HL-60 (cell line): ENCODE results near the gene CBX1.
A peak's percentile ranks its signal among the peaks of the same experiment; 100 is the strongest.

Experiments
- DNase-seq, 2 experiments: peaks; one replicate each; pipeline ENCODE4 v3.0.0-alpha.2; 2010 to 2020; ENCODE audit warnings: low read depth in 1 of 2, low spot score in 1 of 2
- H3K27ac ChIP-seq: fragments of 250-450 bp; sonication (Bioruptor Pico); replicated peaks from 2 replicates; pipeline ENCODE4 v1.5.1; 2020; ENCODE audit warnings: mild to moderate bottlenecking, moderate library complexity
- H3K27me3 ChIP-seq: fragments of 250-450 bp; sonication (Bioruptor Pico); 2 replicates; pipeline ENCODE4 v1.5.1; 2021; ENCODE audit warnings: mild to moderate bottlenecking, moderate library complexity; ENCODE audit not compliant: insufficient read depth, poor library complexity, severe bottlenecking
- H3K4me3 ChIP-seq: replicated peaks from 2 replicates; pipeline ENCODE4 v1.5.1; 2011; ENCODE audit warnings: mild to moderate bottlenecking, control low read depth, low read length; ENCODE audit not compliant: insufficient read depth
- CTCF ChIP-seq: IDR thresholded peaks from one replicate; pipeline ENCODE4 v1.5.1; 2011; ENCODE audit warnings: low read length, control low read depth, inconsistent platforms; ENCODE audit not compliant: insufficient read depth
- GABPA ChIP-seq: IDR thresholded peaks from 2 replicates; pipeline ENCODE4 v1.6.1; 2012; ENCODE audit warnings: low read depth
- POLR2AphosphoS5 ChIP-seq: IDR thresholded peaks from 2 replicates; pipeline ENCODE4 v1.6.1; 2012; ENCODE audit warnings: low read depth
- REST ChIP-seq: IDR thresholded peaks from 2 replicates; pipeline ENCODE4 v1.6.1; 2012; ENCODE audit warnings: low read depth; ENCODE audit not compliant: insufficient replicate concordance
- SPI1 ChIP-seq: IDR thresholded peaks from 2 replicates; pipeline ENCODE4 v1.6.1; 2012; ENCODE audit warnings: low read depth, mild to moderate bottlenecking, borderline replicate concordance

The CBX1 gene

DNA sequence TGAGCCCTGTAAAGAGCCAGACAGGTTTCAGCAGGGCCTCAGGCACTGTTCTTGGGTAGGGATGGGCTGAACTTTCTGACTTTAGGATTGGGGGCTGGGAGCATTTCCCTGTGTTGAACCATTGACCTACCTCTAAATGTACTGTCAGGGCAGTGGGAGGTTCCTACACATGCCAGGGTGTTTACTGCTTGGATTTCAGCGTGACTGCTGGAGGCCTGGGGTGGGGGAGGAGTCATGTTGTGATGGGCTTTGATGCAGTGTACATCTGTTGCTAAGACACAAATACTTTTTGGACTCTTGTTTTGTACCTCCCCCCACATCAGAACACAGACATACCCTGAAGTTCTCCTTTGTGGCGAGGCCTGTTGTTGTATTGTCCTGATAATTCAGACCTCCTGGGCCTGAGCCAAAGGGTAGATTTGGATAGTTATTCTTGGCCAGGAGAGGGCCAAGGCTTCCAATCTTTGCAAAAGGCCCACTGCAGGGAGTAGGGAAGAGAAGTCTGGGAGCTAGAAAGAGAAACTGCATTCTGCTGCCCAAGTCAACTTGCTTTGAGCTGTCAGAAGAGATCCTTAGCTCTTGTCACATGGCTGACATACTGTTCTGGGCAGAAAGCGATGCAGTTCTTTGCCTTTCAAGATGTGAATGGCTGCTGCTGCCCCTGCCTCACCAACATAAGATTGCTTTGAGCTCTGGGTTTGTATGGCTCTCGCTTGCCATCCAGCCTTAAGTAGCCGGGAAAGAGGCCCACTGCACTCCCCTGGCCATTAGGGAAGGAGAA lies 49.4 kb downstream of the CBX1 start:
- DNase-seq = peak in 1 of 2 experiments; percentile 23
- Histone ChIP-seq H3K4me3 (no peak overlapping the region), H3K27me3 (no peaks in the 10 kb centered on the region), H3K27ac (no peak overlapping the region; the same call in 1 of the 2 replicates)
- TF ChIP-seq REST (no peak), CTCF (no peak), POLR2AphosphoS5 (no peak), GABPA (no peak), SPI1 (no peak)

DNA sequence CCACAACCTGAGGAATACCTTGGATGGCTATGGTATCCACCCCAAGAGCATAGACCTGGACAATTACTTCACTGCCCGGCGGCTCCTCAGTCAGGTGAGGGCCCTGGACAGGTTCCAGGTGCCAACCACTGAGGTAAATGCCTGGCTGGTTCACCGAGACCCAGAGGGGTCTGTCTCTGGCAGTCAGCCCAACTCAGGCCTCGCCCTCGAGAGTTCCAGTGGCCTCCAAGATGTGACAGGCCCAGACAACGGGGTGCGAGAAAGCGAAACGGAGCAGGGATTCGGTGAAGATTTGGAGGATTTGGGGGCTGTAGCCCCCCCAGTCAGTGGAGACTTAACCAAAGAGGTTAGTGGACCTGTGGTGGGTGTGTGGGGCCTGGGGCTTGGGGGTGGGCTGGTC lies 50.0 kb downstream of the CBX1 start:
- Histone ChIP-seq H3K27ac (no peak overlapping the region), H3K4me3 (no peak overlapping the region), H3K27me3 (no peaks in the 10 kb centered on the region)
- TF ChIP-seq CTCF (no peak), POLR2AphosphoS5 (no peak), SPI1 (no peak), REST (no peak), GABPA (no peak)
- DNase-seq = no peak

- H3K27ac ChIP-seq = peak overlapping the region; percentile 97
- TF ChIP-seq CTCF (no peak), REST (no peak), POLR2AphosphoS5 (peak; percentile 62; the same call in 1 of the 2 replicates)
- peak; percentile 73 to 88 for DNase-seq
Measured at GRCh38 chr17:48048384-48049126, 52.7 kb downstream of the CBX1 start.

More at GRCh38 chr17:48048384-48049126, 52.7 kb downstream of the CBX1 start:
- peak overlapping the region; percentile 89 for H3K4me3 ChIP-seq
- no peaks in the 10 kb centered on the region for H3K27me3 ChIP-seq
